HG03159 (cell line): ENCODE data around the gene NRG4.
"Not testable (repeated sequence)": the region's sequence is repeated elsewhere in the genome, so short reads cannot be mapped to it uniquely, and the experiment has no call there.

Source experiments
- ATAC-seq: cut with Tn5 transposase; IDR thresholded peaks from one replicate; pipeline ENCODE4 v1.9.1; 2021; ENCODE audit warnings: mild to moderate bottlenecking, moderate library complexity; ENCODE audit not compliant: unreplicated experiment

The NRG4 gene

GRCh38 chr15:76011627-76012551 is at the start of gene NRG4:
NRG4 (minus strand) TSS chr15:76012424; CDS start chr15:76011230, 1,194 bp downstream.
- no peak for ATAC-seq

- ATAC-seq: no peak
Measured at GRCh38 chr15:76061700-76062099, 49.5 kb upstream of the NRG4 start.

- no peak for ATAC-seq
Measured at GRCh38 chr15:76060118-76060989, 48.1 kb upstream of the NRG4 start.

GRCh38 chr15:76059320-76060117 is 47.3 kb upstream of the NRG4 start, which contains the start of gene TMEM266:
TMEM266 (plus strand) TSS chr15:76059985; CDS start chr15:76134264, 74,279 bp downstream.
- ATAC-seq: no peak

GRCh38 chr15:76058714-76059319 is 46.6 kb upstream of the NRG4 start:
- ATAC-seq: no peak

GRCh38 chr15:76057332-76058000 is 45.2 kb upstream of the NRG4 start:
- peak; percentile 6 for ATAC-seq

GRCh38 chr15:76056931-76057330 is 44.7 kb upstream of the NRG4 start:
- peak; percentile 73 for ATAC-seq

- not testable (repeated sequence) for ATAC-seq
Measured at GRCh38 chr15:76054201-76054600, 42.0 kb upstream of the NRG4 start.

GRCh38 chr15:76038512-76038911 is 26.3 kb upstream of the NRG4 start:
- ATAC-seq: no peak

GRCh38 chr15:76035593-76035992 is 23.4 kb upstream of the NRG4 start:
- ATAC-seq: no peak

- no peak for ATAC-seq
Measured at GRCh38 chr15:76034111-76034510, 21.9 kb upstream of the NRG4 start.

GRCh38 chr15:76033438-76033837 is 21.2 kb upstream of the NRG4 start:
- no peak for ATAC-seq

- no peak for ATAC-seq
Measured at GRCh38 chr15:76032046-76032445, 19.8 kb upstream of the NRG4 start.

GRCh38 chr15:76024021-76024768 is 12.0 kb upstream of the NRG4 start:
- no peak for ATAC-seq

- ATAC-seq: not testable (repeated sequence)
Measured at GRCh38 chr15:76013470-76013869, 1.2 kb upstream of the NRG4 start.

GRCh38 chr15:76010613-76011012 is 1.6 kb downstream of the NRG4 start:
- no peak for ATAC-seq

GRCh38 chr15:76006136-76006778 is 6.0 kb downstream of the NRG4 start:
- ATAC-seq: no peak

GRCh38 chr15:76003364-76003763 is 8.9 kb downstream of the NRG4 start:
- ATAC-seq: no peak

- ATAC-seq: no peak
Measured at GRCh38 chr15:75995611-75996010, 16.6 kb downstream of the NRG4 start.
